Activated naive CD4-positive, alpha-beta T cell treated with anti-CD3 and anti-CD28 coated beads for 36 hours (primary cell): Measurements from ENCODE around the gene NTSR1. TPM values are rescaled to one million over a fixed set of nuclear protein-coding genes. Genes with fewer than 3 reads are reported as not detected.

Experiments
- CTCF ChIA-PET: fragments of 350-600 bp; sonication (Branson Sonifier 250); formaldehyde crosslinking; loops from one replicate; lab custom pipeline; 2021; ENCODE audit warnings: antibody characterized with exemption; lab: Charles Lee
- DNase-seq: peaks from one replicate; pipeline ENCODE4 v3.0.0-alpha.2; 2020
- H3K27ac Mint-ChIP-seq: one replicate; pipeline ENCODE4 v1.8.0; 2021; ENCODE audit warnings: mild to moderate bottlenecking, mixed read lengths
- H3K27me3 Mint-ChIP-seq: one replicate; pipeline ENCODE4 v1.8.0; 2021; ENCODE audit warnings: low read depth, mixed read lengths
- H3K36me3 Mint-ChIP-seq: one replicate; pipeline ENCODE4 v1.8.0; 2021; ENCODE audit warnings: low read depth, mixed read lengths
- H3K4me1 Mint-ChIP-seq: one replicate; pipeline ENCODE4 v1.8.0; 2021; ENCODE audit warnings: low read depth, mixed read lengths
- H3K4me3 Mint-ChIP-seq: one replicate; pipeline ENCODE4 v1.8.0; 2021; ENCODE audit warnings: mild to moderate bottlenecking, moderate library complexity, mixed read lengths
- H3K9me3 Mint-ChIP-seq: one replicate; pipeline ENCODE4 v1.8.0; 2021; ENCODE audit warnings: mixed read lengths
- intact Hi-C: fragments of 100-400 bp; cut with micrococcal nuclease; formaldehyde crosslinking; loops from one replicate; pipeline ENCODE4 v1.15.1; 2023
- total RNA-seq, 2 experiments: library from RNA; stranded (reverse); gene quantifications; one replicate each; pipeline ENCODE4 v1.2.3, GENCODE V29; 2021

Gene NTSR1
- total RNA-seq, 2 experiments from 2014 or later = not detected

DNA sequence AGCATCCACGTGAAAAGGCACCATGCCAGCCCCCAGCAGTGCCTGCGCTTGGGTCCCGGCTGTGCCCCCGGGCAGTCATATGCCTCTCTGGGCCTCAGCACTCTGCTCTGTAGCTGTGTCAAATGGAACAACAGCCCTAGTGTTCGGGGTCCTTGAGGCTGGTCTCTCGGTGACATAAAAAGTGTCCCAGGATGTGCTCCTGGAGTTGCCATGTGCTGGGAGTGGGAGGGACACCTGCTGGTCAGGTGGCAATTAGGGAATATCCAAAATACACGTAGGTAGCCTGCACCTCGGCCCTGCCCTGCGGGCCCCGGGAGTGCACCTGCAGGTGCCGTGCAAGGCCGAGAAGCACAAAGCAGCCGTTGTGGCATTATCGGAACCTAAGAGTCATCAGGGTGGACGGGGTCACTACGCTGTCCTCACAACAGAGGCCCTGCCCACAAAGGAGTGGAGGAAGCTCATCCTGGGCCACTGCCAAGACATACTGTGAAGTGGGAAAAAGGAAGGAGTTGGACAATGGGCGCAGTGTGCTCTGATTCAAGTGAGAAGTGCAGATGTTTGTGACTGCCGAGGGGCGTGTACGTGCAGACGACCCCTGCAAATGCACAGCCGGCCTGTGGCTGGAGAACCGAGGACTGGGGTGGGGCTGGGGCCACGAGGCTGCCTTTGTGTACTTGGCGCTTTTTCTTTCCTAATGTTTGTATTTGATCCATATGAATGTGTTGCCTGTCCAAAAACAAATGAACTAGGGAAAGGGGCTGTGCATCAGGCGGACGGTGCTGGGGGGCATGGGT, 41.7 kb upstream of the NTSR1 start:
- Mint-ChIP-seq H3K9me3 (no peaks in the 10 kb centered on the region), H3K4me1 (no peaks in the 10 kb centered on the region), H3K27me3 (no peaks in the 10 kb centered on the region), H3K4me3 (no peak overlapping the region), H3K27ac (no peak overlapping the region), H3K36me3 (peaks cover 19% of the 10 kb centered on the region)
- DNase-seq = no peak
- CTCF ChIA-PET = interaction anchor here (0.8 to 1.0 kb wide), 2 partner anchors 41 to 142 kb away, joined by 3 to 4 read pairs; partner anchors contain the start of gene NTSR1
- intact Hi-C loops = no loop called here

GRCh38 chr20:62667530-62668440, 40.9 kb upstream of the NTSR1 start:
- intact Hi-C loops = loop anchor here (1.0 kb wide), 2 partner anchors 124 to 140 kb away; no protein-coding TSS in a partner anchor
- no peaks in the 10 kb centered on the region for H3K27me3 Mint-ChIP-seq
- CTCF ChIA-PET = interaction anchor here (0.7 to 1.0 kb wide), 4 partner anchors 41 to 141 kb away, joined by 3 to 4 read pairs (median 4); partner anchors contain the start of gene NTSR1
- no peaks in the 10 kb centered on the region for H3K4me1 Mint-ChIP-seq
- no peaks in the 10 kb centered on the region for H3K9me3 Mint-ChIP-seq
- H3K4me3 Mint-ChIP-seq = no peak overlapping the region
- DNase-seq = no peak
- no peak overlapping the region for H3K27ac Mint-ChIP-seq
- peaks cover 23% of the 10 kb centered on the region for H3K36me3 Mint-ChIP-seq

DNA sequence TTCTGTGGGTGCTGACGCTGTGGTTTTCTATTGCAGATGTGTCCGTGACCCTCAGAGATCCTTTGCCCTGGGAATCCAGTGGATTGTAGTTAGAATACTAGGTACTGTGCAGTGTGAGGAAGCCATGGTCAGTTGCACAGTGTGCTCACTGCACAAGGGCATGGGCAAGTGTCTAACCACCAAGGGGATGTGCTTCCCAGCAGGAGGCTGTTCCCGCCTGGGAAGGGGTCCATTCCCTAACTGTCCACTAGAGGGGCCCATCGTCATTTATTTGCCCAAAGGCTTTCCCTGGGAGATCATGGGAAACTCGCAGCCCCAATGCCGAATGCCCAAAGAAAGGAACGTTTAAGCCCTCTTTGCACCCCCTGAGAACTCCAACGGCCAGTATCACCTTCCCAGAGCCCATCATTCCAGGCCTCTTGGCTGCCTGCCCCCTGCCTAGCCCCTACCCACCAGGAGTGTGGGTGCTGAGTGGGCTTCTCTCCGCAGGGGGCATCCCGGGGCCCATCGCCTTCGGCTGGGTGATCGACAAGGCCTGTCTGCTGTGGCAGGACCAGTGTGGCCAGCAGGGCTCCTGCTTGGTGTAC, 40.1 kb upstream of the NTSR1 start:
- H3K9me3 Mint-ChIP-seq = no peaks in the 10 kb centered on the region
- H3K4me1 Mint-ChIP-seq = no peaks in the 10 kb centered on the region
- CTCF ChIA-PET = interaction anchor here (0.7 to 0.9 kb wide), 2 partner anchors 123 to 140 kb away, joined by 3 to 4 read pairs; no protein-coding TSS in a partner anchor
- DNase-seq = peak; percentile 43
- H3K36me3 Mint-ChIP-seq = peaks cover 23% of the 10 kb centered on the region
- intact Hi-C loops = loop anchor here (1.0 kb wide), 2 partner anchors 123 to 139 kb away; no protein-coding TSS in a partner anchor
- no peak overlapping the region for H3K4me3 Mint-ChIP-seq
- no peak overlapping the region for H3K27ac Mint-ChIP-seq
- H3K27me3 Mint-ChIP-seq = no peaks in the 10 kb centered on the region

- Mint-ChIP-seq H3K4me1 (no peaks in the 10 kb centered on the region), H3K27me3 (no peaks in the 10 kb centered on the region), H3K9me3 (no peaks in the 10 kb centered on the region), H3K27ac (no peak overlapping the region), H3K36me3 (peaks cover 23% of the 10 kb centered on the region), H3K4me3 (no peak overlapping the region)
- no peak for DNase-seq
- CTCF ChIA-PET = interaction anchor here (0.8 to 1.2 kb wide), 2 partner anchors 122 to 123 kb away, joined by 3 to 4 read pairs; no protein-coding TSS in a partner anchor
- intact Hi-C loops = no loop called here
These were observed 39.4 kb upstream of the NTSR1 start for GRCh38 chr20:62669249-62669648.

DNA sequence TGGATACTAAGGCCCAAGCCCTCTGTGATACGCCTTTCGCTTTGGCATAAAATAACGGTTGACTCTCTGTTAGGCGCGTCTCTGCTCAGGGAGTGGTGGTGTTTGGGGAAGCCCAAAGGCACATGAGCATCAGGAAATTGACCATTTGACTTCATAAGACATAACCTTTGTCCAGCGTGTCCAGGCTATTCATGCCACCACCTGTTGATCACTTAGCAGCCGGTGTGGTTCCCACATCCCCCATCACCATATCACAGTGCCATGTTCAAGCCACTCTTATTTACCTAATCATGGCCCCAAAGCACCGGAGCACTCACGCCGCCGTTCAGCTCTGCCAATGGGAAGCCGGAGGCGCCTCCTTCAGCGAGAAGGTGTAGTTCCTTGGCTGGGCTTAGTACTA, 38.5 kb upstream of the NTSR1 start:
- intact Hi-C loops = no loop called here
- H3K4me3 Mint-ChIP-seq = no peak overlapping the region
- peaks cover 20% of the 10 kb centered on the region for H3K36me3 Mint-ChIP-seq
- no peak for DNase-seq
- no peaks in the 10 kb centered on the region for H3K9me3 Mint-ChIP-seq
- no peak overlapping the region for H3K27ac Mint-ChIP-seq
- no peaks in the 10 kb centered on the region for H3K4me1 Mint-ChIP-seq
- CTCF ChIA-PET = interaction anchor here (0.8 to 1.2 kb wide), 2 partner anchors 121 to 122 kb away, joined by 3 to 4 read pairs; no protein-coding TSS in a partner anchor
- H3K27me3 Mint-ChIP-seq = no peaks in the 10 kb centered on the region

- H3K27me3 Mint-ChIP-seq = no peaks in the 10 kb centered on the region
- intact Hi-C loops = no loop called here
- H3K36me3 Mint-ChIP-seq = peaks cover 20% of the 10 kb centered on the region
- CTCF ChIA-PET = no interaction called here
- no peak overlapping the region for H3K27ac Mint-ChIP-seq
- H3K4me3 Mint-ChIP-seq = no peak overlapping the region
- DNase-seq = no peak
- no peaks in the 10 kb centered on the region for H3K9me3 Mint-ChIP-seq
- no peaks in the 10 kb centered on the region for H3K4me1 Mint-ChIP-seq
These were observed 37.6 kb upstream of the NTSR1 start for GRCh38 chr20:62670998-62671397.

DNA sequence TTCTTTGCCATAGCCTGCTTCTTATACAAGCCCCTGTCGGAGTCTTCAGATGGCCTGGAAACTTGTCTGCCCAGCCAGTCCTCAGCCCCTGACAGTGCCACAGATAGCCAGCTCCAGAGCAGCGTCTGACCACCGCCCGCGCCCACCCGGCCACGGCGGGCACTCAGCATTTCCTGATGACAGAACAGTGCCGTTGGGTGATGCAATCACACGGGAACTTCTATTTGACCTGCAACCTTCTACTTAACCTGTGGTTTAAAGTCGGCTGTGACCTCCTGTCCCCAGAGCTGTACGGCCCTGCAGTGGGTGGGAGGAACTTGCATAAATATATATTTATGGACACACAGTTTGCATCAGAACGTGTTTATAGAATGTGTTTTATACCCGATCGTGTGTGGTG, 36.9 kb upstream of the NTSR1 start:
- Mint-ChIP-seq H3K9me3 (no peaks in the 10 kb centered on the region), H3K27ac (no peak overlapping the region), H3K4me1 (no peaks in the 10 kb centered on the region), H3K4me3 (no peak overlapping the region), H3K27me3 (no peaks in the 10 kb centered on the region), H3K36me3 (peaks cover 19% of the 10 kb centered on the region)
- DNase-seq = no peak
- intact Hi-C loops = no loop called here
- CTCF ChIA-PET = no interaction called here

- H3K27ac Mint-ChIP-seq = no peak overlapping the region
- H3K36me3 Mint-ChIP-seq = peaks cover 7% of the 10 kb centered on the region
- no peaks in the 10 kb centered on the region for H3K9me3 Mint-ChIP-seq
- CTCF ChIA-PET = no interaction called here
- intact Hi-C loops = no loop called here
- H3K4me3 Mint-ChIP-seq = no peak overlapping the region
- no peaks in the 10 kb centered on the region for H3K4me1 Mint-ChIP-seq
- no peak for DNase-seq
- H3K27me3 Mint-ChIP-seq = no peaks in the 10 kb centered on the region
These were observed 34.3 kb upstream of the NTSR1 start for GRCh38 chr20:62674370-62674769.

- intact Hi-C loops = no loop called here
- Mint-ChIP-seq H3K36me3 (peaks cover 7% of the 10 kb centered on the region), H3K4me1 (no peaks in the 10 kb centered on the region), H3K9me3 (peaks cover 5% of the 10 kb centered on the region), H3K27ac (no peak overlapping the region), H3K27me3 (no peaks in the 10 kb centered on the region), H3K4me3 (no peak overlapping the region)
- CTCF ChIA-PET = no interaction called here
- DNase-seq = no peak
These were observed 33.3 kb upstream of the NTSR1 start for GRCh38 chr20:62675156-62675876.

DNA sequence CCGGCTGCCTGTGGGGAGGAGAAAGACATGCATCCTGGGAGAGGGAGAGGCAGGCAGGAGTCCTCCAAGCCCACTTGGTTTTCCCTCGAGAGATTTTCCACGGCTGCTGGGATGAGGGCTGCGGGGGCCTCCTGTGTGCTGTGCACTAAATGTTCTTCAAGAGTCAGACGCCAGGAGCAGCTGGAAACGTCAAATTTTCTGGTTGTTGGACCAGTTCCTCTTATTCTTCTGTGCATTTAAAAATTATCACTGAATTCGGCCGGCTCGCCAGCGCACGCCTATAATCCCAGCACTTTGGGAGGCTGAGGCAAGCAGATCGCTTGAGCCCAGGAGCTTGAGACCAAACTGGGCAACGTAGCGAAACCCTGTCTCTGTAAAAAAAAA, 32.8 kb upstream of the NTSR1 start:
- CTCF ChIA-PET = no interaction called here
- no peaks in the 10 kb centered on the region for H3K27me3 Mint-ChIP-seq
- H3K4me3 Mint-ChIP-seq = no peak overlapping the region
- H3K36me3 Mint-ChIP-seq = peaks cover 7% of the 10 kb centered on the region
- H3K27ac Mint-ChIP-seq = no peak overlapping the region
- DNase-seq = no peak
- H3K4me1 Mint-ChIP-seq = no peaks in the 10 kb centered on the region
- intact Hi-C loops = no loop called here
- H3K9me3 Mint-ChIP-seq = peaks cover 5% of the 10 kb centered on the region

DNA sequence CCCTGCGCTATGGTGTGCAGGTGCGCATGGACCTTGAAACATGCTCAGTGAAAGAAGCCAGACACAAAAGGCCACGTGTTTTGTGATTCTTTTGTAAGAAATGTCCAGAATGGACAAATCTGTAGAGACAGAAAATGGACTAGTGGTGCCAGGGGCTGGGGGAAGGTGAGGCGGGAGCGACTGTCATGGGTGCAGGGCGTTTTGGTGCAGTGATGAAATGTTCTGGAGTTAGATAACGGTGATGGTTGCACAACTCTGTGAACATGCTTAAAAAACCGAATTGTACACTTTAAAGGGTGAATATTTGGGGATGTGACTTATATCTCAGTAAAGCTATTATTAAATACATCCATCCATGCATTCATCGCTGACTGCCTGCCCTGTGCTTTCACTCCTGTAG, 31.7 kb upstream of the NTSR1 start:
- Mint-ChIP-seq H3K4me3 (no peak overlapping the region), H3K9me3 (peaks cover 5% of the 10 kb centered on the region), H3K27me3 (no peaks in the 10 kb centered on the region), H3K4me1 (no peaks in the 10 kb centered on the region), H3K36me3 (peaks cover 4% of the 10 kb centered on the region), H3K27ac (no peak overlapping the region)
- intact Hi-C loops = no loop called here
- CTCF ChIA-PET = no interaction called here
- no peak for DNase-seq
